ENCODE data around the gene TTC13.
A peak's percentile ranks its signal among the peaks of the same experiment; 100 is the strongest.

GRCh38 chr1:230867903-230868735, 110.5 kb downstream of the TTC13 start, which contains the start of gene C1orf198:
- peak in 2 of 4 donors; percentile 53 to 77 for TF ChIP-seq POLR2A (IDR thresholded peaks at IDR 0.05)
- peak in 1 of 6 experiments; percentile 13 for TF ChIP-seq CTCF (IDR thresholded peaks at IDR 0.05)
- peak in 1 of 2 donors; percentile 74 for TF ChIP-seq POLR2AphosphoS5 (IDR thresholded peaks at IDR 0.05)
- TF ChIP-seq EP300 (IDR thresholded peaks at IDR 0.05), result no peak
